Keratinocyte (primary cell): ENCODE measurements around the gene GTF2H4.

ENCODE experiments used
- EZH2 ChIP-seq: IDR thresholded peaks from one replicate; pipeline ENCODE4 v1.6.1; 2012; ENCODE audit warnings: inconsistent platforms, mild to moderate bottlenecking, low read length, moderate library complexity
- TF ChIP-seq, protein P1 (sequence below), 3 experiments: IDR thresholded peaks in 1 of 3; conservative IDR thresholded peaks in 1 of 3; optimal IDR thresholded peaks in 1 of 3; 2 replicates in 2 of 3; 3 replicates in 1 of 3; pipeline versions ENCODE3 to v1.5.1; 2011; ENCODE audit warnings: low read length in 3 of 3, mild to moderate bottlenecking in 3 of 3, moderate library complexity in 2 of 3, control low read depth in 1 of 3, inconsistent platforms in 1 of 3; ENCODE audit not compliant: insufficient read depth in 2 of 3; ENCODE audit errors: extremely low read depth in 1 of 3

DNA sequence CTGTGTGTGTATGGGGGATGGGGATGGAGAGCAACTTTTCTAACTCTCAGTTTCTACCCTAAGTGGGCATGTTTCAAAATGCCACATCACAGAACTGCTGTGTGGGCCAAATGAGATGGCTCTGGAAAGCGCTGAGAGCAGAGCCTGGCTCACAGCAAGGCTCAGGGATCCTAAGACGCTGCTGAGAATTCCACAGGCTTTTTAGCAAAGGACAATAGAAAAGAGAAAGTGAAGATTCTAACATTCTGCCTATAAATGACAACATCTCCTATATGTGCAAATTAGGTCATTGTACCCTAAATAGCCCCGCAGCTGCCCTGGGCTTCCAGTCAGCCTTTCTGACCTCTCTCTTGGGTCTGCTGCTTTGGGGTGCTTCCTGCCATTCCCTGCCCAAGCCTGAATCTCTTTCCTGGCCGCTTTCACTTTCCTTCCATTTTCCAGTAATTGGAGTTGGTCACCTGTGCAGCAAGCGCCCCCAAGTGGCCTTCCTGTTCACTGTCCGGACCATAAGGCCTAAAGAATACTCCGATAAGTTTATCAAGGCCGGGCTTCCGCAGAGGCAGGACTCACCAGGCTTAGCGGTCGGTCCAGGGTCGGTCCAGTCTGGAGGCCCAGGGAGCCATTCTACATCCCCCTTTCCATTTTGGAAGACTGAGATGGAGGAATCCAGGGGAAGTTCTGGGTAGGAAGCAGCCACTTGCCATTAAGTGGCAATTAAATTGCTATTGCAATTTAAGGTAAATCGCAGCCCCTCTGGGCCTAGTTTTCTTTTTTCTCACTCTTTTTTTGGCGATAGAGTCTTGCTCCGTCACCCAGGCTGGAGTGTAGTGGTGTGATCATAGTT, 30.4 kb upstream of the GTF2H4 start:
- TF ChIP-seq, protein P1, sequence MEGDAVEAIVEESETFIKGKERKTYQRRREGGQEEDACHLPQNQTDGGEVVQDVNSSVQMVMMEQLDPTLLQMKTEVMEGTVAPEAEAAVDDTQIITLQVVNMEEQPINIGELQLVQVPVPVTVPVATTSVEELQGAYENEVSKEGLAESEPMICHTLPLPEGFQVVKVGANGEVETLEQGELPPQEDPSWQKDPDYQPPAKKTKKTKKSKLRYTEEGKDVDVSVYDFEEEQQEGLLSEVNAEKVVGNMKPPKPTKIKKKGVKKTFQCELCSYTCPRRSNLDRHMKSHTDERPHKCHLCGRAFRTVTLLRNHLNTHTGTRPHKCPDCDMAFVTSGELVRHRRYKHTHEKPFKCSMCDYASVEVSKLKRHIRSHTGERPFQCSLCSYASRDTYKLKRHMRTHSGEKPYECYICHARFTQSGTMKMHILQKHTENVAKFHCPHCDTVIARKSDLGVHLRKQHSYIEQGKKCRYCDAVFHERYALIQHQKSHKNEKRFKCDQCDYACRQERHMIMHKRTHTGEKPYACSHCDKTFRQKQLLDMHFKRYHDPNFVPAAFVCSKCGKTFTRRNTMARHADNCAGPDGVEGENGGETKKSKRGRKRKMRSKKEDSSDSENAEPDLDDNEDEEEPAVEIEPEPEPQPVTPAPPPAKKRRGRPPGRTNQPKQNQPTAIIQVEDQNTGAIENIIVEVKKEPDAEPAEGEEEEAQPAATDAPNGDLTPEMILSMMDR (optimal IDR thresholded peaks at IDR 0.05 in 1 of 3, IDR thresholded peaks at IDR 0.05 in 1 of 3, conservative IDR thresholded peaks at IDR 0.05 in 1 of 3; ENCODE audit: extremely low read depth in 1 of 3, insufficient read depth in 2 of 3, low read length in 3 of 3), result peak in 2 of 3 experiments; percentile 84
- no peak for TF ChIP-seq EZH2
